ENCODE data around the gene SETDB1.

DNA sequence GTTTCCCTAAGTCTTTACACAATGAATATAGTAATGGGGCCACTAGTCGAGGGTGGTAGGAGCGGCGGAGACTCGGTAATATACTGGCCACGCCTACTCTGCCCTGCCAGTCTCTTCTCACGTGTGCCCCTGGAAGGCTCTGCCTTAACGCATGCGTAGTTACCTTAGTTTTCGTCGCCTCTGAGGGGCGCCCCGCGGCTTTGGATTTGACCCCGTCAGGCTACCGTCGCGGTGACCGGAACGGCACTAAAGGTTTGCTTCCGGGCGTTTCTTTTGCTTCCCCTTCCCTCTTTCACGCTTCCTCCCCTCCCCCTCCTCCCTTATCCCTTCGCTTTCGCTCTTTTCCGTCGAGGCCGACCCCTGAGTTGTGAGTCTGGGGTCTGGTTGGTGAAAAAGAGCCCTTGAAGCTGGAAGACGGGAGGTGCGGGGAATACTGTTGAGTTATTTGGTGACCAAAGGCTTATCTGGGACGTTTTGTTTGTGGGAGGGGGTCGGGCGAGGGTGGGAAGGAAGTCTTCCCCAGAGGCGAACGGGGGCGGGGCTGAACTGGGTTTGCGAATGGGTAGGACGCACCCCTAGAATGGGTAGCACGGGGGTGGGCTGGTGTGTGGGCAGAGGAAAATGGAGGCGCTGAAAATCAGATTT, at the start of gene SETDB1:
- TF ChIP-seq, protein P1, sequence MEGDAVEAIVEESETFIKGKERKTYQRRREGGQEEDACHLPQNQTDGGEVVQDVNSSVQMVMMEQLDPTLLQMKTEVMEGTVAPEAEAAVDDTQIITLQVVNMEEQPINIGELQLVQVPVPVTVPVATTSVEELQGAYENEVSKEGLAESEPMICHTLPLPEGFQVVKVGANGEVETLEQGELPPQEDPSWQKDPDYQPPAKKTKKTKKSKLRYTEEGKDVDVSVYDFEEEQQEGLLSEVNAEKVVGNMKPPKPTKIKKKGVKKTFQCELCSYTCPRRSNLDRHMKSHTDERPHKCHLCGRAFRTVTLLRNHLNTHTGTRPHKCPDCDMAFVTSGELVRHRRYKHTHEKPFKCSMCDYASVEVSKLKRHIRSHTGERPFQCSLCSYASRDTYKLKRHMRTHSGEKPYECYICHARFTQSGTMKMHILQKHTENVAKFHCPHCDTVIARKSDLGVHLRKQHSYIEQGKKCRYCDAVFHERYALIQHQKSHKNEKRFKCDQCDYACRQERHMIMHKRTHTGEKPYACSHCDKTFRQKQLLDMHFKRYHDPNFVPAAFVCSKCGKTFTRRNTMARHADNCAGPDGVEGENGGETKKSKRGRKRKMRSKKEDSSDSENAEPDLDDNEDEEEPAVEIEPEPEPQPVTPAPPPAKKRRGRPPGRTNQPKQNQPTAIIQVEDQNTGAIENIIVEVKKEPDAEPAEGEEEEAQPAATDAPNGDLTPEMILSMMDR (IDR thresholded peaks at IDR 0.05), result peak; percentile 14; the same call in 1 of the 2 replicates
- no peak for TF ChIP-seq NFIC (IDR thresholded peaks at IDR 0.05; ENCODE audit: borderline replicate concordance)
- TF ChIP-seq POLR2AphosphoS5 (IDR thresholded peaks at IDR 0.05; ENCODE audit: low read depth, low read length), result peak; percentile 63
